ENCODE measurements around the gene SORCS1. TPM values are rescaled to one million over a fixed set of nuclear protein-coding genes. Genes with fewer than 3 reads are reported as not detected.

SORCS1 gene
- total and polyA plus RNA-seq, 2 experiments from 2014 or later = 2.9 to 8.9 TPM

GRCh38 chr10:107067843-107068242, 96.7 kb downstream of the SORCS1 start (continued):
- no peak for TF ChIP-seq REST (IDR thresholded peaks at IDR 0.05; ENCODE audit: unreplicated experiment)
- TF ChIP-seq CREB1 (CRISPR knock-in tag; IDR thresholded peaks at IDR 0.05; ENCODE audit: low read depth) = no peak
- no peak for TF ChIP-seq JUNB (IDR thresholded peaks at IDR 0.05; ENCODE audit: unreplicated experiment)
- no peak for TF ChIP-seq CTCF (conservative IDR thresholded peaks at IDR 0.05; ENCODE audit: low read depth in 2 of 2)
- no peak for TF ChIP-seq EZH2 (IDR thresholded peaks at IDR 0.05; ENCODE audit: low read depth, unreplicated experiment)
- TF ChIP-seq NANOG (IDR thresholded peaks at IDR 0.05; ENCODE audit: borderline replicate concordance) = no peak
- TF ChIP-seq STAT1 (IDR thresholded peaks at IDR 0.05; ENCODE audit: unreplicated experiment) = no peak
- TF ChIP-seq ZNF331 (CRISPR knock-in tag; IDR thresholded peaks at IDR 0.05; ENCODE audit: low read depth) = no peak

- H3K27me3 Mint-ChIP-seq (ENCODE audit: insufficient read depth, low read depth, poor library complexity) = no peaks in the 10 kb centered on the region
- no peak for ATAC-seq
- H2AFZ ChIP-seq = no peak overlapping the region
- TF ChIP-seq JUNB (IDR thresholded peaks at IDR 0.05; ENCODE audit: unreplicated experiment) (no peak), STAT1 (IDR thresholded peaks at IDR 0.05; ENCODE audit: unreplicated experiment) (no peak), NANOG (IDR thresholded peaks at IDR 0.05; ENCODE audit: borderline replicate concordance) (no peak), ZNF114 (CRISPR knock-in tag; IDR thresholded peaks at IDR 0.05) (no peak), EZH2 (IDR thresholded peaks at IDR 0.05; ENCODE audit: low read depth, unreplicated experiment) (no peak), REST (IDR thresholded peaks at IDR 0.05; ENCODE audit: unreplicated experiment) (no peak)
These were observed 100.4 kb downstream of the SORCS1 start for GRCh38 chr10:107064075-107064474.

More at GRCh38 chr10:107064075-107064474, 100.4 kb downstream of the SORCS1 start:
- Histone ChIP-seq H3K4me3 (no peak overlapping the region), H3K27ac (ENCODE audit: low read depth) (no peak overlapping the region), H3K4me2 (no peak overlapping the region), H4K20me1 (replicated peaks; ENCODE audit: insufficient read depth) (0 out of 2 replicates have a peak, but pooled peaks cover 5% of the 10 kb centered on the region), H3K9me2 (ENCODE audit: insufficient read depth) (no peaks in the 10 kb centered on the region), H3F3A (replicated peaks; ENCODE audit: low read depth) (no peaks in the 10 kb centered on the region), H3K27me3 (ENCODE audit: insufficient read depth) (no peaks in the 10 kb centered on the region), H3K36me3 (ENCODE audit: insufficient read depth) (no peaks in the 10 kb centered on the region), H3K4me1 (ENCODE audit: insufficient read depth) (peaks cover 10% of the 10 kb centered on the region; the same call in 1 of the 2 replicates), H3K79me2 (replicated peaks; ENCODE audit: insufficient read depth) (no peaks in the 10 kb centered on the region)
- Mint-ChIP-seq H3K9me3 (no peaks in the 10 kb centered on the region), H3K36me3 (ENCODE audit: low read depth) (no peaks in the 10 kb centered on the region), H3K27ac (no peak overlapping the region), H3K4me3 (no peak overlapping the region), H3K4me1 (peaks cover 7% of the 10 kb centered on the region; the same call in 2 of the 3 replicates)
- no peak for DNase-seq (ENCODE audit: low spot score)

All from GM23338 (cell line).